NCI-H2196 (cell line): ENCODE data around the gene PLSCR4.
A peak's percentile ranks its signal among the peaks of the same experiment; 100 is the strongest.

Experiments
- DNase-seq: peaks from one replicate; lab custom pipeline; 2025; ENCODE audit not compliant: unreplicated experiment; lab: John Stamatoyannopoulos, UW

Gene PLSCR4

DNA sequence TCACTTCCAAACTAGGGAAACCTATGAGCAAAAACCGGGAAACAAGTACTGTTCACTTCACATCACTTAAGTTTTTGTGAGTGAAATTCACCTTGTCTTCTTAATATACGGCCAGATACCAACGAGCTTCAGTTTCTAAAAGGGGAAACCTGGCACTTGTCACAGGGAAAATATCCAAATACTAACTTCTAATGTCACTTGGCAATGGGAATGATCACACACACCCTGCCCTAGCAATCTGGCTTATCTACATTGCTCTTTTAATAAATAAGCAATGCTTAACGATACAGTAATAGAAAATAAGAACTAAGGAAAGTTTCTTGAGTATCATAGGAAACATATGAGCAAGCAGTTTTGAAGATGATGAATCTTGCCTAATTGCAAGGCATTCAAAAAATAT, 55.3 kb downstream of the PLSCR4 start:
- no peak for DNase-seq

DNA sequence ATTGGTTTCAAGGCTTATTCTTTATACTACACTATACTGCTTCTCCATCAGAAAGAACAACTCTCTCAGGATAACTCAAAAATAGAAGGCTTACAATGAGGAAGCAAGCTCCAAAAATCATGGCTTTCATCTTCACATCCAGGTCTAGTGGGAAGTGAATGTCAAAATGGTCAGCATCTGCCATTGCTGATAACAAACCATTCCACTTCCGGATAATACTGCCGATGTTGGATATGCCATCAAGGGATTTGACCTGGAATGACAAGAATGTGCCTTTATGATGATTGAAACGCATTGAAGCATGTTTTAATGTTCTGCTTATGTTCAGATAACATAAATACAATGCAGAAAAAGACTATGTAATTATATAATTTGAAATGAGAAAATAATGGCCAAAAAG, 55.9 kb downstream of the PLSCR4 start:
- no peak for DNase-seq

DNA sequence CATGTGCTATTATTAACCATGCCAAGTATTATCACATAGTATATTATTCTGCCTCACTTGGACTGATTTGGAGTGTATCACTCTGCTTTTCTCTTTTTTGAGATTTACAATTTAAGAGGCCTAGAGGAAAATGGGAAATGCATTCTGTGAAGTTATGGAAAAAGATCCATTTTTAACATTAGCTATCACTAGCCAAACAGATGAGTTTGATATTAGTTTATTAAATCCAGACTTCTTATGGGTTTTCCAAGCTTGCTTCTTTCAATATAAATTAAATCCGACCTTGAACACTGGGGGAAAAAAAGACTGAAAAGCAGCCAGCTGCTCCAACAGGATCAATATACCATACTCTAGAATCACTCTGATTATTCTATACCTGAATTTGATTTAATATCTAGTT, 59.9 kb downstream of the PLSCR4 start:
- DNase-seq, result no peak

DNA sequence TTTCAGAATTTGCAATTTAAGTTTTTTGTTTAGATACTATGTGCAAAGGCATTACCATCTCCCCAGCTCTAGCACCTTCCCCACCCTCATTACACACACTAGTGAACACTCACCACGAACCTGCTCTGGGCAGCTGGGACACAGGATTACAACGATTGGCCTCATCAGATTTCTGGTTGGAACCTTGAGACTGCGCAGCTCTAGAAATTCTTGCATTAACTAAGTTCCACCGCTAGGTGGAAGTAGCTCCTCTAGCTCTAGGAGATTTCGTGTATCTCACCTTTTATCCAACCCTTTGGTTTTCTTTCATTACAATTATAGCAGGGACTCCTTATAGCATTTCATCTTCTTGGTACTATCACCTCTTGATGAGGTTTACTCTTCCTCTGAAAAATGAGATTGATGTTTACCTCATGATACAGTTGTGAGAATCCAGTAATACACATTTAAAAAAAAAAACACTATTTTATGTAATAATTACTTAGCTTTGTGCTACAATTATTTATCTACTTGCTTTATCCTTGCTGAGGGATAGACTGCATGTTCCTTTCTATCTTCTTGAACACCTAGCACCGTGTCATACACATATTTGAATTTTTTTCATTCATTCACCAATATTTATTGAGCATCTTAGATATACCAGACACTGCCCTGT, 61.3 kb downstream of the PLSCR4 start:
- DNase-seq, result peak; percentile 69

DNA sequence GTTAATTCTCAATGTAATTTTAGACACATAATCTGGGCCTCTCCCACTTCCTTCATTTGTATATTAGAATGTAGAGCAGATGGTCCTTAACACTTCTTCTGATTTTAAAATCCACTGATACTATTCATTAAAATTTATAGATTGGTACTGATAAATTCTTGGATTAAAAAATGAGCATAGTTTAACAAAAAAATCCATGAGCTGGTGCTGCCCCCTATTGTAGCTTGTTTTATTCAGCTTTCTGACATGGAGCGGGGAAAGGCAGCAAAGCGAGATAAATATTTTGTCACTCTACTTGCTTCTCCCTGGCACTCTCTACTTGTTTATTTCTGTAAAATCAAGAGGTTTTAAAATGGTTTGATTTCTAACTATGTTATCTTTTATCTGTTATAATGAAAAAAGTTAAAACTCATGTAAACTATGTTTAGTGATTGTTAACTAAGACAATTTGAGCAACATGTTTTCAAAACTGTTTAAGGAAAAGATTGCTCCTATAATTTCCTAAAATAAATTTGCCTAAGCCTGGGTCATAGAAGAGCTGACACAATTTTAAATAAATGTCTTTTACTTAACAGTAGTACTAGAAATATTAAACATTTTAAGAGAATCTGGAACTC, 63.5 kb downstream of the PLSCR4 start:
- DNase-seq, result no peak

DNA sequence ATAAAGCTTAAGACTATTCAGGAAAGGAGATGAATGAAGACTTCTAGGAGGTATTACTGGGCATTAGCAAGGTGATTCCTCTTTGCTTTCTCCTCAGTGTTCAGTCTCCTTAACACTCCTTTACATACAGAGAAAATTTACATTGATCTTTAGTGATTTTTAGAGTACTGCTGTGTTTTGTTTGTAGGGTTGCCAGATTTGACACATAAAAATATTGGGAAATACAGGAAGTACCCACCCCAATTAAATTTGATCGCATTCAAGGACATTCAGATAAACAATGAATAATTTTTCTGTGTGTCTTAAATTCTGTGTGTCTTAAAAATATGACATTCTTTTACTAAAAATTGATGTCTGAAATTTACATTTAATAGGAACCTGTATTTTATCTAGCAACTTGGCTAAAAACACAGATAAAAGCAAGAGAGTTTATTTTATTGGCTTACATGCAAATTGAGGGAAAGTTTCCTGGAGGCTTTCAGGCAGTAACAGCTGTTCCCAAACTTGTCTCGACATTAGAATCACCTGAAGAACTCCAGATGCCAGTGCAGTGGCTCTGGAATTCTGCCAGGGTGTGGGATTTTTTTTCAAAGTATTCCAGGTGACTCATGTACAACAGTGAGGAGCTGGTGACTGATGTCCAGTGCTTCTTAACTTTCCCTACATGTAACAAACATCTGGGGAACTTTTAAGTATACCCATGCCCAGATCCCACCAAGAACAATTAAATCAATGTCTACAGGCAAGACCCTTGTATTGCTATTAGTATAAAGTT, 66.5 kb downstream of the PLSCR4 start:
- DNase-seq, result no peak

DNA sequence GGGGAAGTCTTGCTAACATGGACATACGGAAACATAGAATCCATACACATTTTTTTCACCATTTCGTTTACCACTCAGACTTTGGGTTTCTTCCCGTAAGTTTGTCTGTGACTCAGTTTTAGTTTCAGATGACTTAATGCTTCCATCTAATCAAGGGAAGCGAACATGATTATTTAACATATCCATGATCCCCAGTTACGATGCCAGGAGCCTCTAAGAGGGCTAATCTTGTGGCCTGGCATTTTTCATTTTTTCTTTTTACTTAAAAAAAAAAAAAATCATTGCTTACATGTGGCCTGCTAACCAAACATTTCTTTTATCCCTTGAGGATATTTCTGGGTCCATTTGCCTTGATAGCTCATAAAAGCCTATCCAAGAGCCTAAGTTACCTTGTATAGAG, 69.7 kb downstream of the PLSCR4 start:
- no peak for DNase-seq

DNA sequence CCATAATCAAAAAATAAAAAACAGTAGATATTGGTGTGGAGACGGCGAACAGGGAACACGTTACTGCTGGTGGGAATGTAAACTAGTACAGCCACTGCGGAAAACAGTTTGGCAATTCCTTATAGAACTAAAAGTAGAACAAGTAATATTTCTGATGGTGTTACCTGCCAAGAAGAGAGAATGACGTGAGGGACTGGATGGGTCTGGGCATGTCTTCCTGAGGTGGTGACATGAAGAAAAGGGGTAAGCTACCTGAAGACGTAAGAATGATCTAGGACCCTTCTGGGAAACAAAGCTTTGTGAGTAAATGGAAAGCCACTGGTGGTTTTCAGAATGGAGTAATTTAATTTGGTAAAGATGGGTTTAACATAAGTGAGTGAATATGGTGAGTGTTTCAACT, 70.5 kb downstream of the PLSCR4 start:
- DNase-seq, result no peak

DNA sequence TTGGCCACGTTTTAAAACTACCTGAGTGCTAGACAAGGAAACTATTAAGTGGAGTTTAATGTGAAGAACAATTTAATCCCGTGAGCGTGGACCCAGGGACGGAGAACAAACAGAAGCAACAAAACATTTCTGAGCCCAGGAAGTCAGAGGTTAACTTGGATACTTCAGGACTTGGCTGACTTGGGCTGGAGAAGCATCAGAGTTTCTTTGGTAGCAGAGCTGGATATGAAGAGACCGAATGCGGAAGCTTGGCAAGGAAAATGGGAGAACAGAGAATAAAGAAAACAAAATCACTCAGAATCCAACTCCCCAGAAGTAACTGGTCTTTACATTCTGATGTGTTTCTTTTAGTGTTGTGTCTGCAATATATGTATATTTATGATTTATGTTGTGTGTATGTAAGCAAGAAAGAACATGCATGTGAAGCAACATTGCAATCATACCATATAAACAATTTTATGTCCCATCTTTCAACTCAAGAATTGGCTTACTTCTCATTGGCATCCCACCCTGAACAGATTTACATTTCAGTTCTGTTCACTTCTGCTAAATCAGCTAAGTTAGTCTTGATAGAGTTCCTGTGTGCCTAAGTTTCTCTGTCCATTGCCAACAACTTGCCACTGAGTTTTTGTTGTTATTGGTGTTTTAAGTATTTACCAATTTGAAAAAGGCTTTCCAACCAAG, 72.8 kb downstream of the PLSCR4 start:
- DNase-seq, result no peak

DNA sequence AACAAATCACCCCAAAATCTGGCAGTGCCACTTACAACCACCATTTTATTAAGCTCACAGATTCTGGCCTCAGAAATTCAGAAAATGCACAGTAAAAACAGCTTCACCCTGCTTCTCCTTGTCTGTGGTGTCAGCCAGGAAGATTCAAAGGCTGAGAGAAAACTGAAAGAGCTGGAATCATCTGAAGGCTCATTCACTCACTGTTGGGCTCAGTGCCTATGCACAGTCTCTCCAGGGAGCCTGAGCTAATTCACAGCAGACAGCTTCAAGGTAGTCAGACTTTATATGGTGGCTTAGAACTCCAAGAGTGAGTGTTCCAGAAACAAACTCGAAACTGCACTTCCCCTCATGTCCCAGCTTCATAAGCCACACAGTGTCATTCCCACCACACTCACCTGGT, 73.4 kb downstream of the PLSCR4 start:
- no peak for DNase-seq

DNA sequence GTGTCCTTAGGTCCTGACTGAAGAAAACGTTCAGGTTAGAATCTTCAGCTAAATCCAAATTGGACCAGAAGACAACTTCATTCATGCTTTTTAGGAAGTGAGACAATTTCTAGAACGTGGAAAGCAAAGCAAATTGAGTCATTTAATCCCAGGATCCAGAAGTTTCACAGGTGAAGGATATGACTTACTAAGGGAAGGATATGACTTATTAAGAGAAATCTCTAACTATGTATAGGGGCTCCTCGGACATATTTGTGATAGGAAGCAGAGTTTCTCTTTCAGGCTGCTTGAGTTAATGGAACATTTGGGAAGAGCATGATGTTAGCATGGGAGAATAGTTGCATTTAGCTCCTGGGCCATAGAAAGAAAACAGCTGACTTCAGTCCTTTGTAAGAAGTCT, 73.8 kb downstream of the PLSCR4 start:
- no peak for DNase-seq

DNA sequence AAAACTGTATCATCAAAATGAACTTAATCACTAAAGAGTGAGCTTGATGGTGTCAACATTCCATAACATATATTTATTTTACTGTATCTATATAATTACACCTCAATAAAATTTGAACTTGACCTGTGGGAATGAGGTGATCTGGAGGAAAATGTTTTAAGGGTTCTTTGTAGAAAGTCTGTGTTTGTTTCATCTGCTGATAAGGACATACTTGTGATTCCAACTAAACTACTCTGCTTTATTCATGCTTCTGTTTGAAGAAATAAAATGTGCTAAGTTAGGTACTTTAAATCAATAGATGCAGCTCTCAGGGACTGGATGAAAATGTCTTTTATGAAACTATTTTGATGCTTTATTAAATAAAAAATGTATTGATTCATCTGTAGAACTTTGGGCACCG, 78.3 kb downstream of the PLSCR4 start:
- DNase-seq, result no peak

DNA sequence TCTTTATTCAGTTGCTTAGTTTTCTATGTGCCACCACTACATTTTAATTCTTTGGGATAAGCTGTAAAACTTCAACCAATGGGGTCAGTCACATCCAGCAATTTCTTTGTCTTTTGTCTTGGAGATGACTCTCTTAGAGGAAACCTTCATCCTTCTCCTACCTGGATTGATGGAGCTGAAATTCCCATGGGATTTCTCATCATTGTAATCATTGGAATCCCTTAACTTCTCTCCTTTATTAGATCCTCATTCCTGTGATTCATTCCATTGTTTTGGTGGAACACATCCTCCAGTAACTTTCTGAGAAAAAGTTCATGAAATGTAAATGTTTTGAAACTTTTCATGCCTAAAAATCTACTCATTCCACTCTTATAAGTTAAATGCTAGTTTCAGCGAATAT, 80.3 kb downstream of the PLSCR4 start:
- DNase-seq, result no peak

DNA sequence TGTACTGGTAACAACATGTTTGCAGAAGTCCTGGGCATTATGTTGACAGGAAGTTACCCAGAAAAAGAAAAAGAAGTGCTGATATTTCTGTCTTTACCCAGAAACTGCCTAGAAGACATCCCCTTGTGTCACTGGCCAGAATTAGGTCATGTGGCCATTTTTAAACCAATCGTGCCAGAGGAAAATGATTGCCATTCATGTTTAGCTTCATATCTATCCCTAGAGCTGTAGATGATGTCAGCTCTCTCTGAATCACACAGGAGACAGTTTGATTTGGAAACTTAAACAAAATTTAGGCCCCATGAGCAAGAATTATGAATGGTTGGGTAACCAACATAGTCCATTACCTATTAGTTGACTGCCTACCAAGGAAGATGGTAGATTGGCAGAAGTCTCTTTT, 81.0 kb downstream of the PLSCR4 start:
- no peak for DNase-seq

DNA sequence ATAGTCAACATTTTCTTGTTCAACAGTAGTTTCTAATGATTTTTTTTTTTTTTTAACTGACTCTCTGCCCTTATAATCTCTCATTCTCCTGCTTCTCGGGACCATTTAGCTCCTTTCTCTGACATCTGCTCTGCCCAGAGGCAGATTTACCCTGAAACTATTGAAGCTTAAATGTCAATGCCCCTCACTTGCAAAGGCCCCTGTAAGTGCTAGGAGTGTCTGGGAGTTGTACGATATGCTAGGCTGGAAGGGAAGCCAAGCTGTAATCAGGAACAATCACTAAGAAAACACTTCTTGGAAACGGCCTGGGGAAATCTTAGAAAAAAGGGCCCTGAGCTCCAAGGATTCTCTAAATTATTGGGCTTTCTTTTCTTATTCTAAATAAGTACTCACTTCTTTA, 84.1 kb downstream of the PLSCR4 start:
- no peak for DNase-seq

DNA sequence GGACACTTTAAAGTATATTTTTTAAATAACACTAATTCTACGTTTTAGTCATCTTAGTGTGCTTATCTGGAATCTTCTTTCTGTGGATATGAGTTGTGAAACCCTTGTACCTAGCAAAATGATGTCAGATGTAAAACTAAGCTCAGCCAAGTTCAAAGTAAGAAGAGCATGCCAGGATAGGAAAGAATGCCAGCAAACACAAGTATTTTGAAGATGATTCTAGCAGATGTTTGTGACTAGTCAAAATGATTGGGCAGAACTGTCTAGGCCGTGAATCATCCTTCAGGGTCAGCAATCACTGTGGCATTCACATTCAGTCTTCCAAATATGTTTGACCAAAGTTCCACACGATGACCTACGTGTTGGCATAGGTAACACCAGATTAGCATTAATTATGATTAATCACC, 84.5 kb downstream of the PLSCR4 start:
- no peak for DNase-seq

DNA sequence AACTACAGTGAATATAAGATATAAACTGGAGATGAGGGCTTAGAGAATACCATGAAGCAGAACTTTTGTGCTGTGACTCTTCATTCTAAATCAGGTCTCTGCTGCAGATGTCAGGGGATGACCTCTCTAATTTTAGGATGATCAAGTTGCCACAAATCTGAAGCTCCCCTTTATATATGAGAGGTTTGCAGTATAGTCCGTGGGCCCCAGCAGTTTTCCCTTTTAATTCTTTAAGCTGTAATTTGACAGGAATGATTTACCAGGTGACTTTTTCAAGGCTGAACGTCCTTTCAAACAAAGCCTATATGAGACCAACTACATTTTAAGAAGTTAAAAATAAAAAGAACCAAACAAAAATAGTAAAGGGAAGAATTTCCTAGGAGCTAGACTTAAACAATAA, 85.0 kb downstream of the PLSCR4 start:
- no peak for DNase-seq

DNA sequence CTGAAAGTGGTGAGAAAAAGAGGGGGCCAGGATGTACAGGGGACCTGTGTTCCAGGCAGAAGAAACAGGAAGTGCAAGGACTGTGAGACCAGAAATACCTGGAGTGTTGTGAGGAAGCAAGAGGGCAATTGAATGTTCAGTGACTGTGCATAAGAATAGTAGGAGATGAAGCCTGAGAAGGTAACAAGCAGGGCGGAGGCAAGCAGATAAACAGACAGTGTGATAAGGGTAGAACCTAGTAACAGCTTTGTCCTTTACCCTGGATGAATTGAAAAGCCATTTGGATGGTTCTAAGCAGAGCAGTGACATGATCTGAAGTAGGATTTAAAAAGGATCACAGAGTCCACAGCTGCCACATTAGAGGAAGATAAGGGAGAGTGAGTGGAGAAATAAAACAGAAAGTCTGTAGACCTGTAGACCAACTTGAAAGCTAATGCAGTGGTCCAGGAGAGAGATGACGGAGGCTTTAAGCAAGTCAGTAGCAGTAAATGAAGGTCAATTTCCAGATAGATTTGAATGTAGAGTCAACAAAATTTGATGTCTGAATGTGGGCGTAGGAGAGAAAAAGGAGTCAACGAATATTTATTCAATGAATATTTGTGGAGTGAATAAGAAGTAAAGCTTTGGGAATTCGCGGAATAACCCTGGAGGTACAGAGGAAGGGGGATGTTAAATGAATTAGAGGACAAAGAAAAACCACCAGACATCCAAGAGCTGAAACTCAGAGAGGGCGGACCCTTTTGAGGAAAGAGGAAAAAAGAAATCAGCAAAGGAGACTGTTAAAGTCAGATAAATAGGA, 85.7 kb downstream of the PLSCR4 start:
- DNase-seq, result no peak

DNA sequence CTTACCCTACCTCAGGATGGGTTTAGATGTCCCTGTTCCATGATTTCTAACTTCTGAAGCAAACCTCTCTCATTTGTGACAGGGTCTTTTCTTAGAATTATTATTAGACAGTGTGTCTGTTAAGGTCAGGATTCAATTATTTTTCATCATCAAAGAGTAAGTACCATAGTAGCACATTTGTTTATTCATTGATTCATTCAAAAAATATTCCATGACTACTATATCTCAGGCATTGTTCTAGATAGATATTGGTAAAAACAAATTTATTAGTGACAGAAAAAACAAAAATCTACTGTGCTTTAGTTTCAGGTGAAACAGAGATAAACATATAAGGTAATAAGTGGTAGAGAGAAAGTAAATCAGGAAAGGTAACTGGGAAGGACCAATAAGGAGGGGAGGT, 86.4 kb downstream of the PLSCR4 start:
- no peak for DNase-seq

DNA sequence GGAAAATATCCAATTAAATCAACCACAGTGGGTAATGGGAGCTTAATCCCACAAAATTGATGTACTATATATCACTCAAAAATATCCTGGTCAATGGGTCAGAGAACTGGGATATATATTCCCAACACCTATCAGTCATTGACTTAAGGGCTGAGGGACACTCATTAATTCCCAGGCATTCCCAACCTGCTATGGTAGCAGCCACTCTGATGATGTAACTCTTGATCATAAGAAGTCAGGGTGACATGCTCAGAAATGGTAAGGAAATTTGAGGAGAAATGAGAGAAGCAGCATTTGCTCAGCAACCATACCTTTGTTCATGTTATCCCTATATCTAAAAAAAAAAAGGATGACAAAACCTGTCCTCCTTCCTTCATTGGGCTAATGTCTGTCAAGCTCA, 86.8 kb downstream of the PLSCR4 start:
- no peak for DNase-seq

DNA sequence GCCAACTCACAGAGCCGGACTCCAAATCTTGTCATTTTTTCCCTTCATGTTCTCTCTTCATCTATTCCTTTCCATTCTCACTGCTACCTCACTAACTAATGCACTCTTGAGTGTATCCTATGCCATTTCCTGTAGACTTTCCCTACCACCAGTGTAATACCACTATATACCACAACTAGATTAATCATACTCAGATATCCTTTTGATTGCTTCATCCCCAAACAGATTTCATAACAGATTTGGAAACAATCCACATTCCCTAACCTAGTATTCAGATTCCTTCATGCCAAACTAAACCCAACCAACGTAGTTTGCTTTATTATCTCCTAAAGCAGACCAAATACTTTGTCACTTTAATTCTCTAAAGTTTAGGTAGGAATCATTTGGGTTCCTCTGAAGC, 87.3 kb downstream of the PLSCR4 start:
- no peak for DNase-seq
